C4-2B (cell line): ENCODE data around the gene CRISPLD2.

ENCODE experiments used
- ZFX ChIP-seq: fragments of 450-650 bp; IDR thresholded peaks from 2 replicates; pipeline ENCODE4 v1.6.1; 2017
- TF ChIP-seq, protein P1 (sequence below): fragments of 450-650 bp; conservative IDR thresholded peaks from 2 replicates; pipeline ENCODE4 v1.5.1; 2017; ENCODE audit warnings: mild to moderate bottlenecking

DNA sequence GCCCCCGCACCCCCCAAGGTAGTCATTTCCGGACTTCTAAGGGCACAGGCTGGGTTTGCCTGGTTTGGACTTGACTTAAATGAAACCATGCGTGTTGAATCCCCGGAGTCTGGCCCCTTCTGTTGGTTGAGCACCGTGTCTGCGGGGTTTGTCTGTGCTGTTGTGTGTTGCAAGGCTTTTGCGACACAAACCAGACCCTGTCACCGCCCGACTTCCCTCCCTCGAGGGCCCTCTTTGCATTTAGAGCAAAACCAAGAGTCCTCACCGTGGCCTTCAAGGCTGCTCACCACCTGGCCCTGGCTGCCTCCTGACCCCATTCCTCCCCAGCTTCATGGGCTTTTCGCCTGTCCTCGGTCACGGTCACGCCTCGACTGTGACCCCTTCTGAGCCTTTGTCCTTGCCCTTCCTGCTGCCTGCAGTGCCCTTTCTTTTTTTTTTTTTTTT, 7.4 kb downstream of the CRISPLD2 start:
- TF ChIP-seq, protein P1, sequence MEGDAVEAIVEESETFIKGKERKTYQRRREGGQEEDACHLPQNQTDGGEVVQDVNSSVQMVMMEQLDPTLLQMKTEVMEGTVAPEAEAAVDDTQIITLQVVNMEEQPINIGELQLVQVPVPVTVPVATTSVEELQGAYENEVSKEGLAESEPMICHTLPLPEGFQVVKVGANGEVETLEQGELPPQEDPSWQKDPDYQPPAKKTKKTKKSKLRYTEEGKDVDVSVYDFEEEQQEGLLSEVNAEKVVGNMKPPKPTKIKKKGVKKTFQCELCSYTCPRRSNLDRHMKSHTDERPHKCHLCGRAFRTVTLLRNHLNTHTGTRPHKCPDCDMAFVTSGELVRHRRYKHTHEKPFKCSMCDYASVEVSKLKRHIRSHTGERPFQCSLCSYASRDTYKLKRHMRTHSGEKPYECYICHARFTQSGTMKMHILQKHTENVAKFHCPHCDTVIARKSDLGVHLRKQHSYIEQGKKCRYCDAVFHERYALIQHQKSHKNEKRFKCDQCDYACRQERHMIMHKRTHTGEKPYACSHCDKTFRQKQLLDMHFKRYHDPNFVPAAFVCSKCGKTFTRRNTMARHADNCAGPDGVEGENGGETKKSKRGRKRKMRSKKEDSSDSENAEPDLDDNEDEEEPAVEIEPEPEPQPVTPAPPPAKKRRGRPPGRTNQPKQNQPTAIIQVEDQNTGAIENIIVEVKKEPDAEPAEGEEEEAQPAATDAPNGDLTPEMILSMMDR = no peak
- no peak for TF ChIP-seq ZFX
